B cell (primary cell): Measurements from ENCODE around the gene SNPH.

Experiments
- EZH2 ChIP-seq: IDR thresholded peaks from 2 replicates; pipeline ENCODE4 v1.6.1; 2012; ENCODE audit warnings: borderline replicate concordance, low read depth, mild to moderate bottlenecking, moderate library complexity, low read length; ENCODE audit not compliant: insufficient read depth, poor library complexity, severe bottlenecking
- TF ChIP-seq, protein P1 (sequence below): fragments of 200-600 bp; IDR thresholded peaks from one replicate; pipeline ENCODE4 v1.8.0; 2022; ENCODE audit warnings: antibody characterized with exemption, mild to moderate bottlenecking

DNA sequence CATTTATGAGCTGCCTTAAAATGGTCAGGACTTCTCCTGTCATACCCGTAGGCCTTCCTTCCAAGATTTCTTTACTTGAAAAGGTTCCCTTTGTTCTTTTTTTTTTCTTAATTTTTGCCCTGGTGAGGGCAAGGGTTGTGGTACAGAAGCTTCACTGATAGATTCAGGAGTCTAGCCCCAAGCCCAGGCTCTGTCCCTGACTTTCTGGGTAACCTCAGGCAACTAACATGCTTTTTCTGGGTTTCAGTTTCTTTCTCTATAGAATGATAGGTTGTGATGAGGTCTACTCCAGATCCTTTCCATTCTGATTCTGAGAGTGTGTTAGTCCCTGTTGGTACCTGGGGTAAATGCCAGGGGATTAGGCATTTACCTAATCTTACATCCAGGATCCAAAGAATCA is 21.2 kb downstream of the SNPH start:
- no peak for TF ChIP-seq EZH2
- TF ChIP-seq, protein P1, sequence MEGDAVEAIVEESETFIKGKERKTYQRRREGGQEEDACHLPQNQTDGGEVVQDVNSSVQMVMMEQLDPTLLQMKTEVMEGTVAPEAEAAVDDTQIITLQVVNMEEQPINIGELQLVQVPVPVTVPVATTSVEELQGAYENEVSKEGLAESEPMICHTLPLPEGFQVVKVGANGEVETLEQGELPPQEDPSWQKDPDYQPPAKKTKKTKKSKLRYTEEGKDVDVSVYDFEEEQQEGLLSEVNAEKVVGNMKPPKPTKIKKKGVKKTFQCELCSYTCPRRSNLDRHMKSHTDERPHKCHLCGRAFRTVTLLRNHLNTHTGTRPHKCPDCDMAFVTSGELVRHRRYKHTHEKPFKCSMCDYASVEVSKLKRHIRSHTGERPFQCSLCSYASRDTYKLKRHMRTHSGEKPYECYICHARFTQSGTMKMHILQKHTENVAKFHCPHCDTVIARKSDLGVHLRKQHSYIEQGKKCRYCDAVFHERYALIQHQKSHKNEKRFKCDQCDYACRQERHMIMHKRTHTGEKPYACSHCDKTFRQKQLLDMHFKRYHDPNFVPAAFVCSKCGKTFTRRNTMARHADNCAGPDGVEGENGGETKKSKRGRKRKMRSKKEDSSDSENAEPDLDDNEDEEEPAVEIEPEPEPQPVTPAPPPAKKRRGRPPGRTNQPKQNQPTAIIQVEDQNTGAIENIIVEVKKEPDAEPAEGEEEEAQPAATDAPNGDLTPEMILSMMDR: no peak
